Erythroblast (primary cell): ENCODE data around the gene TBX1.
"Not testable (repeated sequence)": the region's sequence is repeated elsewhere in the genome, so short reads cannot be mapped to it uniquely, and the experiment has no call there.

Source experiments
- DNase-seq, 2 experiments: peaks; one replicate each; lab custom pipeline; 2025; lab: John Stamatoyannopoulos, UW
- GATA1 ChIP-seq: IDR thresholded peaks from 2 replicates; pipeline ENCODE4 v1.6.1; 2011; ENCODE audit warnings: low read depth, mild to moderate bottlenecking, control low read depth, low read length, moderate library complexity
- POLR2A ChIP-seq: IDR thresholded peaks from 2 replicates; pipeline ENCODE4 v1.6.1; 2011; ENCODE audit warnings: mild to moderate bottlenecking, low read length

TBX1 gene

GRCh38 chr22:19788661-19789225 is 28.2 kb downstream of the TBX1 start:
- DNase-seq: no peak
- TF ChIP-seq GATA1: no peak
- TF ChIP-seq POLR2A: no peak

- no peak for TF ChIP-seq GATA1
- no peak for TF ChIP-seq POLR2A
These were observed 28.8 kb downstream of the TBX1 start for GRCh38 chr22:19789406-19789805.

GRCh38 chr22:19789828-19790227 is 29.2 kb downstream of the TBX1 start:
- no peak for DNase-seq

More at GRCh38 chr22:19789406-19789805, 28.8 kb downstream of the TBX1 start:
- DNase-seq: no peak

GRCh38 chr22:19791243-19791642 is 30.7 kb downstream of the TBX1 start:
- TF ChIP-seq POLR2A (no peak), GATA1 (no peak)
- no peak for DNase-seq

More at GRCh38 chr22:19789828-19790227, 29.2 kb downstream of the TBX1 start:
- TF ChIP-seq GATA1 (no peak), POLR2A (no peak)

GRCh38 chr22:19791894-19792293 is 31.3 kb downstream of the TBX1 start:
- TF ChIP-seq GATA1 (no peak), POLR2A (no peak)

GRCh38 chr22:19792383-19792896 is 31.9 kb downstream of the TBX1 start:
- not testable (repeated sequence) for DNase-seq

More at GRCh38 chr22:19791894-19792293, 31.3 kb downstream of the TBX1 start:
- DNase-seq: no peak

- DNase-seq: no peak
- no peak for TF ChIP-seq GATA1
- no peak for TF ChIP-seq POLR2A
These were observed 32.6 kb downstream of the TBX1 start for GRCh38 chr22:19793161-19793560.

GRCh38 chr22:19793661-19794310 is 33.2 kb downstream of the TBX1 start:
- DNase-seq: no peak

GRCh38 chr22:19795617-19796008 is 35.0 kb downstream of the TBX1 start:
- TF ChIP-seq GATA1 (no peak), POLR2A (no peak)
- DNase-seq: no peak

More at GRCh38 chr22:19793661-19794310, 33.2 kb downstream of the TBX1 start:
- no peak for TF ChIP-seq GATA1
- no peak for TF ChIP-seq POLR2A

GRCh38 chr22:19796160-19796559 is 35.6 kb downstream of the TBX1 start:
- no peak for TF ChIP-seq POLR2A
- TF ChIP-seq GATA1: no peak
- no peak for DNase-seq

GRCh38 chr22:19797086-19798002 is 36.8 kb downstream of the TBX1 start:
- DNase-seq: no peak
- TF ChIP-seq POLR2A (no peak), GATA1 (no peak)

GRCh38 chr22:19798003-19798665 is 37.6 kb downstream of the TBX1 start:
- TF ChIP-seq POLR2A: no peak
- no peak for TF ChIP-seq GATA1
- DNase-seq: no peak

- DNase-seq: no peak
- TF ChIP-seq POLR2A (no peak), GATA1 (no peak)
These were observed 38.3 kb downstream of the TBX1 start for GRCh38 chr22:19798891-19799293.
